Karpas-422 (cell line): ENCODE measurements around the gene IER3. TPM values are rescaled to one million over a fixed set of nuclear protein-coding genes. Genes with fewer than 3 reads are reported as not detected.
A peak's percentile ranks its signal among the peaks of the same experiment; 100 is the strongest.

Experiments used
- DNase-seq: peaks from one replicate; pipeline ENCODE4 v3.0.0-alpha.2; 2015
- H2AFZ ChIP-seq: fragments of 200-600 bp; sonication (generic); 2 replicates; pipeline ENCODE4 v1.6.1; 2014; ENCODE audit warnings: antibody characterized with exemption, low read length, mixed read lengths
- H3K27ac ChIP-seq: fragments of 200-600 bp; sonication (generic); 2 replicates; pipeline ENCODE4 v1.5.1; 2014; ENCODE audit warnings: mild to moderate bottlenecking, low read length, moderate library complexity
- H3K27me3 ChIP-seq: fragments of 200-600 bp; sonication (generic); 2 replicates; pipeline ENCODE4 v1.6.1; 2014; ENCODE audit warnings: low read length, mixed read lengths
- H3K36me3 ChIP-seq: fragments of 200-600 bp; sonication (generic); 2 replicates; pipeline ENCODE4 v1.6.1; 2014; ENCODE audit warnings: low read length, mixed read lengths; ENCODE audit not compliant: insufficient read depth
- H3K4me1 ChIP-seq: fragments of 200-600 bp; sonication (generic); 2 replicates; pipeline ENCODE4 v1.6.1; 2014; ENCODE audit warnings: mild to moderate bottlenecking, low read length, mixed read lengths
- H3K4me2 ChIP-seq: fragments of 200-600 bp; sonication (generic); 2 replicates; pipeline ENCODE4 v1.6.1; 2014; ENCODE audit warnings: low read length, low read depth, mild to moderate bottlenecking; ENCODE audit not compliant: poor library complexity, severe bottlenecking
- H3K4me3 ChIP-seq: fragments of 200-600 bp; sonication (generic); 2 replicates; pipeline ENCODE4 v1.5.1; 2014; ENCODE audit warnings: mild to moderate bottlenecking, antibody characterized with exemption, low read length, mixed read lengths
- H3K79me2 ChIP-seq: fragments of 200-600 bp; sonication (generic); 2 replicates; pipeline ENCODE4 v1.6.1; 2014; ENCODE audit warnings: mild to moderate bottlenecking, low read length, mixed read lengths
- H3K9ac ChIP-seq: fragments of 200-600 bp; sonication (generic); 2 replicates; pipeline ENCODE4 v1.6.0; 2014; ENCODE audit warnings: low read length
- H3K9me2 ChIP-seq: fragments of 200-600 bp; sonication (generic), shearing (Covaris generic); replicated peaks from 2 replicates; pipeline ENCODE4 v1.6.0; 2014; ENCODE audit warnings: mild to moderate bottlenecking, low read length, moderate library complexity; ENCODE audit not compliant: insufficient read depth
- H3K9me3 ChIP-seq: fragments of 300-700, 200-600 bp; sonication (generic); 2 replicates; pipeline ENCODE4 v1.6.1; 2014; ENCODE audit warnings: low read length, mixed read lengths
- H4K20me1 ChIP-seq: fragments of 200-600 bp; sonication (generic); 2 replicates; pipeline ENCODE4 v1.6.1; 2014; ENCODE audit warnings: mild to moderate bottlenecking, antibody characterized with exemption, low read length, low read depth; ENCODE audit not compliant: insufficient read depth
- total RNA-seq: library from RNA; depleted of rRNA; stranded (reverse); fragments of >200 nt; shearing (Covaris generic); gene quantifications from 2 replicates; pipeline ENCODE4 v1.2.3, GENCODE V29; 2014; ENCODE audit warnings: low replicate concordance

The IER3 gene
- total RNA-seq, 1 experiment from 2014 or later: 0.19 TPM

- no peak overlapping the region for H3K27ac ChIP-seq
- H3K9me2 ChIP-seq: no peaks in the 10 kb centered on the region
- H3K9me3 ChIP-seq: no peaks in the 10 kb centered on the region
- H3K27me3 ChIP-seq: no peaks in the 10 kb centered on the region
- H3K9ac ChIP-seq: no peak overlapping the region
- peaks cover 15% of the 10 kb centered on the region for H3K4me1 ChIP-seq
- no peak overlapping the region for H2AFZ ChIP-seq
- H4K20me1 ChIP-seq: no peaks in the 10 kb centered on the region
- H3K79me2 ChIP-seq: no peaks in the 10 kb centered on the region
- no peak overlapping the region for H3K4me2 ChIP-seq
- DNase-seq: peak; percentile 38
- H3K4me3 ChIP-seq: no peak overlapping the region
- H3K36me3 ChIP-seq: no peaks in the 10 kb centered on the region
Measured at GRCh38 chr6:30747902-30748769, 3.8 kb upstream of the IER3 start.

- no peak overlapping the region for H3K27ac ChIP-seq
- H2AFZ ChIP-seq: no peak overlapping the region
- H3K9me3 ChIP-seq: no peaks in the 10 kb centered on the region
- no peak overlapping the region for H3K9ac ChIP-seq
- H3K9me2 ChIP-seq: no peaks in the 10 kb centered on the region
- H3K36me3 ChIP-seq: no peaks in the 10 kb centered on the region
- H3K79me2 ChIP-seq: no peaks in the 10 kb centered on the region
- H3K4me3 ChIP-seq: no peak overlapping the region
- no peaks in the 10 kb centered on the region for H4K20me1 ChIP-seq
- peak; percentile 32 for DNase-seq
- H3K4me2 ChIP-seq: no peak overlapping the region
- peaks cover 18% of the 10 kb centered on the region for H3K4me1 ChIP-seq
- H3K27me3 ChIP-seq: no peaks in the 10 kb centered on the region
Measured at GRCh38 chr6:30747300-30747687, 2.9 kb upstream of the IER3 start.

GRCh38 chr6:30743099-30744053 lies 971 bp downstream of the IER3 start:
- H3K79me2 ChIP-seq: peaks cover 16% of the 10 kb centered on the region

GRCh38 chr6:30742316-30743098 lies 1.8 kb downstream of the IER3 start, which contains the start of gene FLOT1:
FLOT1 (minus strand) TSS chr6:30742687; CDS start chr6:30742189, 498 bp downstream.
- H3K36me3 ChIP-seq: peaks cover 17% of the 10 kb centered on the region
- H3K9ac ChIP-seq: peak within 1 kb of the TSS; percentile 83
- peaks cover 27% of the 10 kb centered on the region for H3K4me1 ChIP-seq
- H2AFZ ChIP-seq: peak within 1 kb of the TSS; percentile 84
- H3K4me2 ChIP-seq: peak within 1 kb of the TSS; percentile 81
- H3K27ac ChIP-seq: peak within 1 kb of the TSS; percentile 40; the same call in 1 of the 2 replicates
- H3K27me3 ChIP-seq: no peaks in the 10 kb centered on the region
- H4K20me1 ChIP-seq: no peaks in the 10 kb centered on the region
- H3K4me3 ChIP-seq: peak within 1 kb of the TSS; percentile 77
- DNase-seq: peak; percentile 97
- H3K9me2 ChIP-seq: no peaks in the 10 kb centered on the region
- H3K9me3 ChIP-seq: no peaks in the 10 kb centered on the region
- H3K79me2 ChIP-seq: peaks cover 16% of the 10 kb centered on the region

More at GRCh38 chr6:30743099-30744053, 971 bp downstream of the IER3 start:
- Histone ChIP-seq H3K9ac (peak overlapping the region; percentile 83), H3K27ac (no peak overlapping the region), H3K4me1 (peaks cover 27% of the 10 kb centered on the region), H3K9me3 (no peaks in the 10 kb centered on the region), H3K4me2 (peak overlapping the region; percentile 81), H4K20me1 (no peaks in the 10 kb centered on the region), H3K27me3 (no peaks in the 10 kb centered on the region), H3K36me3 (peaks cover 16% of the 10 kb centered on the region), H3K9me2 (no peaks in the 10 kb centered on the region), H2AFZ (peak overlapping the region; percentile 74), H3K4me3 (peak overlapping the region; percentile 77)
- peak; percentile 32 for DNase-seq

GRCh38 chr6:30741789-30742315 lies 2.5 kb downstream of the IER3 start:
- H3K27me3 ChIP-seq: no peaks in the 10 kb centered on the region
- no peaks in the 10 kb centered on the region for H3K9me2 ChIP-seq
- H3K27ac ChIP-seq: peak overlapping the region; percentile 40; the same call in 1 of the 2 replicates
- no peaks in the 10 kb centered on the region for H4K20me1 ChIP-seq
- H3K4me3 ChIP-seq: peak overlapping the region; percentile 77
- no peaks in the 10 kb centered on the region for H3K9me3 ChIP-seq
- peak overlapping the region; percentile 83 for H3K9ac ChIP-seq
- H2AFZ ChIP-seq: peak overlapping the region; percentile 84; the same call in 1 of the 2 replicates
- H3K4me2 ChIP-seq: peak overlapping the region; percentile 81
- peaks cover 24% of the 10 kb centered on the region for H3K36me3 ChIP-seq
- H3K4me1 ChIP-seq: peaks cover 27% of the 10 kb centered on the region
- DNase-seq: peak; percentile 44
- H3K79me2 ChIP-seq: peaks cover 16% of the 10 kb centered on the region

- peak overlapping the region; percentile 81 for H3K4me2 ChIP-seq
- no peaks in the 10 kb centered on the region for H3K27me3 ChIP-seq
- DNase-seq: peak; percentile 32
- H3K27ac ChIP-seq: no peak overlapping the region
- peak overlapping the region; percentile 83 for H3K9ac ChIP-seq
- peaks cover 27% of the 10 kb centered on the region for H3K4me1 ChIP-seq
- no peak overlapping the region for H2AFZ ChIP-seq
- no peaks in the 10 kb centered on the region for H3K9me3 ChIP-seq
- peaks cover 16% of the 10 kb centered on the region for H3K79me2 ChIP-seq
- no peaks in the 10 kb centered on the region for H4K20me1 ChIP-seq
- peaks cover 26% of the 10 kb centered on the region for H3K36me3 ChIP-seq
- H3K4me3 ChIP-seq: peak overlapping the region; percentile 77
- H3K9me2 ChIP-seq: no peaks in the 10 kb centered on the region
Measured at GRCh38 chr6:30741063-30741779, 3.1 kb downstream of the IER3 start.

GRCh38 chr6:30740540-30740870 lies 3.8 kb downstream of the IER3 start:
- Histone ChIP-seq H3K4me1 (peaks cover 27% of the 10 kb centered on the region), H3K27ac (no peak overlapping the region), H3K9me3 (no peaks in the 10 kb centered on the region), H3K9ac (no peak overlapping the region), H2AFZ (no peak overlapping the region), H3K4me3 (no peak overlapping the region), H3K36me3 (peaks cover 29% of the 10 kb centered on the region), H4K20me1 (no peaks in the 10 kb centered on the region), H3K4me2 (no peak overlapping the region), H3K27me3 (no peaks in the 10 kb centered on the region), H3K9me2 (no peaks in the 10 kb centered on the region), H3K79me2 (peaks cover 16% of the 10 kb centered on the region)
- no peak for DNase-seq
